BJ (cell line): ENCODE measurements around the gene PIRT. TPM values are rescaled to one million over a fixed set of nuclear protein-coding genes. Genes with fewer than 3 reads are reported as not detected.
"Not testable (repeated sequence)": the region's sequence is repeated elsewhere in the genome, so short reads cannot be mapped to it uniquely, and the experiment has no call there.

ENCODE experiments used
- CTCF ChIA-PET: fragments of 350-600 bp; formaldehyde crosslinking; extraction: SDS; loops from one replicate; lab custom pipeline; 2021; ENCODE audit warnings: antibody characterized with exemption, inconsistent platforms; lab: Yijun Ruan, JAX
- POLR2A ChIA-PET: fragments of 300-600 bp; sonication (Branson Sonifier 250); formaldehyde crosslinking; extraction: SDS; loops from one replicate; lab custom pipeline; 2021; ENCODE audit warnings: antibody characterized with exemption; lab: Charles Lee
- DNase-seq: peaks from one replicate; pipeline ENCODE4 v3.0.0-alpha.2; 2011; ENCODE audit warnings: low read depth
- H3K27me3 ChIP-seq: 2 replicates; pipeline ENCODE4 v1.6.0; 2011; ENCODE audit warnings: low read length; ENCODE audit not compliant: control insufficient read depth, insufficient read depth
- H3K36me3 ChIP-seq: 2 replicates; pipeline ENCODE4 v1.5.1; 2011; ENCODE audit warnings: low read length; ENCODE audit not compliant: control insufficient read depth, insufficient read depth
- H3K4me3 ChIP-seq: 2 replicates; pipeline ENCODE4 v1.5.1; 2011; ENCODE audit warnings: low read depth, mild to moderate bottlenecking, control low read depth, low read length
- polyA plus RNA-seq: library from polyadenylated mRNA; depleted of rRNA; stranded (reverse); fragments of >200 nt; gene quantifications from 2 replicates; pipeline ENCODE4 v1.2.3, GENCODE V29; 2011
- TF ChIP-seq, protein P1 (sequence below): IDR thresholded peaks from 2 replicates; pipeline ENCODE4 v1.5.1; 2011; ENCODE audit warnings: low read depth, mild to moderate bottlenecking, control low read depth, inconsistent platforms, low read length, moderate library complexity; ENCODE audit not compliant: insufficient read depth

PIRT gene
- polyA plus RNA-seq, 1 experiment: not detected

- Histone ChIP-seq H3K4me3 (no peak overlapping the region), H3K36me3 (no peaks in the 10 kb centered on the region), H3K27me3 (no peaks in the 10 kb centered on the region)
- TF ChIP-seq, protein P1, sequence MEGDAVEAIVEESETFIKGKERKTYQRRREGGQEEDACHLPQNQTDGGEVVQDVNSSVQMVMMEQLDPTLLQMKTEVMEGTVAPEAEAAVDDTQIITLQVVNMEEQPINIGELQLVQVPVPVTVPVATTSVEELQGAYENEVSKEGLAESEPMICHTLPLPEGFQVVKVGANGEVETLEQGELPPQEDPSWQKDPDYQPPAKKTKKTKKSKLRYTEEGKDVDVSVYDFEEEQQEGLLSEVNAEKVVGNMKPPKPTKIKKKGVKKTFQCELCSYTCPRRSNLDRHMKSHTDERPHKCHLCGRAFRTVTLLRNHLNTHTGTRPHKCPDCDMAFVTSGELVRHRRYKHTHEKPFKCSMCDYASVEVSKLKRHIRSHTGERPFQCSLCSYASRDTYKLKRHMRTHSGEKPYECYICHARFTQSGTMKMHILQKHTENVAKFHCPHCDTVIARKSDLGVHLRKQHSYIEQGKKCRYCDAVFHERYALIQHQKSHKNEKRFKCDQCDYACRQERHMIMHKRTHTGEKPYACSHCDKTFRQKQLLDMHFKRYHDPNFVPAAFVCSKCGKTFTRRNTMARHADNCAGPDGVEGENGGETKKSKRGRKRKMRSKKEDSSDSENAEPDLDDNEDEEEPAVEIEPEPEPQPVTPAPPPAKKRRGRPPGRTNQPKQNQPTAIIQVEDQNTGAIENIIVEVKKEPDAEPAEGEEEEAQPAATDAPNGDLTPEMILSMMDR: no peak
- ChIA-PET CTCF (no interaction called here), POLR2A (no interaction called here)
- DNase-seq: no peak
Measured at GRCh38 chr17:10871914-10872313, 34.0 kb upstream of the PIRT start.

DNA sequence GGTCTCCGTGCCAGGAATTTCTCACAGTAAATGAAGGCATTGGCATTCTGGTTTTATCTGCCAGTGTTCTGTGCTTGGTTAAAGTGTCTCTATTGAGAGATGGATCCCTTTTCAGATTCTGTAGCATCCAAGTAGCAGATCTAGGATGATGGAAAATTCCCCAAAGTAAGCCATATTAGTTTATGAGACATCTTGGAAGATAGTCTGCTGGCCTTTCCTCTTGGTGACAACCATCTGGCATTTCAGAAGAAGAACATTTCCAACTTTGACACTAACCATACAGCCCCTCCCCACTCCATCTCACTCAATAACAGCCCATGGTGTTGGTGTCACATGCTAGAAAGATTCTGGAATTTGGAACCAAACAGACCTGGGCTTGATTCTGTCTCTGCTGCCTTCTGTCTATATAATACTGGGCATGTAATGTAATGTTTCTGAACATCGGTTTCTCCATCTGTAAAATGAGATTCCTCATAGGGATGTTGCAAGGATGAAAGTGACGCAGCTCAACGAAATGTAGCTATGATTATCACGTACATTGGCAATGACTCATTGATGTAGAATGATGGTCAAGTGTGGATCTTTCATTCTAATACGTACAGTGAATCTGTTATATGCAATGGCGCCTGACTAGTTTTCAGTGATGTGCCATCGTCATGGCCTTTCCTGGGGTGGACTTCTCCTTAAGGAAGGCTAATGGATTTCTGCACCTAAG, 32.6 kb upstream of the PIRT start:
- TF ChIP-seq, protein P1: no peak
- ChIA-PET POLR2A (no interaction called here), CTCF (no interaction called here)
- Histone ChIP-seq H3K36me3 (no peaks in the 10 kb centered on the region), H3K27me3 (no peaks in the 10 kb centered on the region), H3K4me3 (no peak overlapping the region)
- DNase-seq: no peak

DNA sequence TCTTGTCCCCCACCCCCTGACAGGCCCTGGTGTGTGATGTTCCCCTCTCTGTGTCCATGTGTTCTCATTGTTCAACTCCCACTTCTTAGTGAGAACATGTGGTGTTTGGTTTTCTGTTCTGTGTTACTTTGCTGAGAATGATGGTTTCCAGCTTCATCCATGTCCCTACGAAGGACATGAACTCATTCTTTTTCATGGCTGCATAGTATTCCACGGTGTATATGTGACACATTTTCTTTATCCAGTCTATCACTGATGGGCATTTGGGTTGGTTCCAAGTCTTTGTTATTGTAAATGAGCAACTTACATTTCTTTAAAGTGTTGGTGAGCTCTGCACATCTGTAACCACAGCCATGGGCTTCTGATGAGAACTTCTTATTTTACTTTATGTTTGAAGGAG, 30.9 kb upstream of the PIRT start:
- H3K4me3 ChIP-seq, DNase-seq, POLR2A ChIA-PET, H3K27me3 ChIP-seq, CTCF ChIA-PET, H3K36me3 ChIP-seq: not testable (repeated sequence)

- TF ChIP-seq, protein P1: no peak
- H3K27me3 ChIP-seq: no peaks in the 10 kb centered on the region
- no peaks in the 10 kb centered on the region for H3K36me3 ChIP-seq
- CTCF ChIA-PET: no interaction called here
- POLR2A ChIA-PET: no interaction called here
- no peak overlapping the region for H3K4me3 ChIP-seq
- no peak for DNase-seq
Measured at GRCh38 chr17:10859051-10859450, 21.2 kb upstream of the PIRT start.

- no peak for DNase-seq
- H3K27me3 ChIP-seq: no peaks in the 10 kb centered on the region
- no peak overlapping the region for H3K4me3 ChIP-seq
- CTCF ChIA-PET: no interaction called here
- POLR2A ChIA-PET: no interaction called here
- TF ChIP-seq, protein P1: no peak
- H3K36me3 ChIP-seq: no peaks in the 10 kb centered on the region
Measured at GRCh38 chr17:10857976-10858375, 20.1 kb upstream of the PIRT start.

- H3K27me3 ChIP-seq, H3K36me3 ChIP-seq, POLR2A ChIA-PET, H3K4me3 ChIP-seq, DNase-seq: not testable (repeated sequence)
- CTCF ChIA-PET: interaction anchor here (0.6 to 4.3 kb wide), 6 partner anchors 20 to 208 kb away, joined by 4 to 72 read pairs (median 23); no protein-coding TSS in a partner anchor
Measured at GRCh38 chr17:10846636-10847035, 8.7 kb upstream of the PIRT start.
